H1 (cell line): Measurements from ENCODE around the gene PLEKHO1. TPM values are rescaled to one million over a fixed set of nuclear protein-coding genes. Genes with fewer than 3 reads are reported as not detected.

Experiments
- EP300 ChIP-seq, 2 experiments: IDR thresholded peaks; 1 replicate in 1 of 2; 2 replicates in 1 of 2; pipeline ENCODE4 v1.6.1; 2011 to 2012; ENCODE audit warnings: low read depth in 2 of 2, low read length in 2 of 2, mild to moderate bottlenecking in 2 of 2, borderline replicate concordance in 1 of 2, inconsistent platforms in 1 of 2, moderate library complexity in 1 of 2
- RXRA ChIP-seq: IDR thresholded peaks from 2 replicates; pipeline ENCODE4 v1.6.1; 2011; ENCODE audit warnings: low read depth, mild to moderate bottlenecking, low read length, moderate library complexity; ENCODE audit not compliant: insufficient read depth
- SIN3A ChIP-seq, 2 experiments: IDR thresholded peaks in 1 of 2; conservative IDR thresholded peaks in 1 of 2; 2 replicates each; pipeline ENCODE4 v1.6.1; 2011 to 2012; ENCODE audit warnings: low read length in 2 of 2, improper control_type of control experiment in 1 of 2, low read depth in 1 of 2, mild to moderate bottlenecking in 1 of 2
- SP2 ChIP-seq: IDR thresholded peaks from 2 replicates; pipeline ENCODE4 v1.6.1; 2012; ENCODE audit warnings: mild to moderate bottlenecking, low read length, inconsistent platforms
- TBP ChIP-seq: IDR thresholded peaks from 2 replicates; pipeline ENCODE4 v1.6.1; 2011; ENCODE audit warnings: low read depth, low read length, improper control_type of control experiment
- polyA plus RNA-seq, 7 experiments: library from polyadenylated mRNA; depleted of rRNA in 3 of 7; stranded (reverse) in 5 of 7; unstranded in 2 of 7; fragments of >200 nt in 5 of 7; fragments of 200-250 nt in 2 of 7; gene quantifications; 1 replicate in 5 of 7; 2 replicates in 1 of 7; 4 replicates in 1 of 7; pipeline versions ENCODE4 v1.2.1 to v1.2.3, GENCODE V29; 2011 to 2013; ENCODE audit warnings: missing spikeins in 2 of 7, mixed read lengths in 2 of 7
- total RNA-seq: library from RNA; stranded (reverse); fragmentation: NEBNext Ultra II Directional; extraction: Animal tissue kit (Norgen Biotek cat#: 25700); gene quantifications from 2 replicates; pipeline ENCODE4 v1.2.1, GENCODE V29; 2021
- TF ChIP-seq, protein P1 (sequence below): IDR thresholded peaks from 2 replicates; pipeline ENCODE4 v1.6.1; 2012; ENCODE audit warnings: inconsistent platforms

Gene PLEKHO1
- total and polyA plus RNA-seq, 2 of the 8 experiments (the other 6 are each of a cell fraction or from before 2014, with no cell fraction given): 23.2 to 37.0 TPM

DNA sequence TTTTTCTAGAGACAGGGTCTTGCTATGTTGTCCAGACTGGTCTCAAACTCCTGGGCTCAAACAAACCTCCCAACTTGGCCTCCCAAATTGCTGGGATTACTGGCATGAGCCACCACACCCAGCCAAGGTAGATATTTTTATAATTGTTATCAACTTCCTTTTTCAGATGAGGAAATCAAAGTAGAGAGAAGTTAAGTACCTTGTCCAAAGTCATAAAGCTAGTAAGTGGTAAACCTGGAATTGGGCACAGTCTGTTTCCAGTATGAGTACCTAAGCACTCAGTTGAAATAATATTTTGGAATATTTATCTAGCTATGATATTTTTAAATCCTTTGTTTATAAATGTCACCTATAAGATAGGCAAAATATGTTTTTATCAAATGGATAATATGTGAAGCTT, 22.3 kb upstream of the PLEKHO1 start (continued):
- TF ChIP-seq RXRA: no peak
- no peak for TF ChIP-seq SIN3A (conservative IDR thresholded peaks at IDR 0.05 in 1 of 2, IDR thresholded peaks at IDR 0.05 in 1 of 2; ENCODE audit: low read depth in 1 of 2, low read length in 2 of 2)
- TF ChIP-seq SP2: no peak
- no peak for TF ChIP-seq TBP
- TF ChIP-seq, protein P1, sequence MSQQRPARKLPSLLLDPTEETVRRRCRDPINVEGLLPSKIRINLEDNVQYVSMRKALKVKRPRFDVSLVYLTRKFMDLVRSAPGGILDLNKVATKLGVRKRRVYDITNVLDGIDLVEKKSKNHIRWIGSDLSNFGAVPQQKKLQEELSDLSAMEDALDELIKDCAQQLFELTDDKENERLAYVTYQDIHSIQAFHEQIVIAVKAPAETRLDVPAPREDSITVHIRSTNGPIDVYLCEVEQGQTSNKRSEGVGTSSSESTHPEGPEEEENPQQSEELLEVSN: no peak
- no peak for TF ChIP-seq EP300 (IDR thresholded peaks at IDR 0.05; ENCODE audit: borderline replicate concordance in 1 of 2, low read depth in 2 of 2, low read length in 2 of 2)
